ENCODE data around the gene HMGA1. TPM values are rescaled to one million over a fixed set of nuclear protein-coding genes. Genes with fewer than 3 reads are reported as not detected.

The HMGA1 gene
- total and polyA plus RNA-seq, 10 of the 15 experiments (the other 5 are each of a cell fraction or from before 2014, with no cell fraction given) = 13.4 to 885 (median 508) TPM

DNA sequence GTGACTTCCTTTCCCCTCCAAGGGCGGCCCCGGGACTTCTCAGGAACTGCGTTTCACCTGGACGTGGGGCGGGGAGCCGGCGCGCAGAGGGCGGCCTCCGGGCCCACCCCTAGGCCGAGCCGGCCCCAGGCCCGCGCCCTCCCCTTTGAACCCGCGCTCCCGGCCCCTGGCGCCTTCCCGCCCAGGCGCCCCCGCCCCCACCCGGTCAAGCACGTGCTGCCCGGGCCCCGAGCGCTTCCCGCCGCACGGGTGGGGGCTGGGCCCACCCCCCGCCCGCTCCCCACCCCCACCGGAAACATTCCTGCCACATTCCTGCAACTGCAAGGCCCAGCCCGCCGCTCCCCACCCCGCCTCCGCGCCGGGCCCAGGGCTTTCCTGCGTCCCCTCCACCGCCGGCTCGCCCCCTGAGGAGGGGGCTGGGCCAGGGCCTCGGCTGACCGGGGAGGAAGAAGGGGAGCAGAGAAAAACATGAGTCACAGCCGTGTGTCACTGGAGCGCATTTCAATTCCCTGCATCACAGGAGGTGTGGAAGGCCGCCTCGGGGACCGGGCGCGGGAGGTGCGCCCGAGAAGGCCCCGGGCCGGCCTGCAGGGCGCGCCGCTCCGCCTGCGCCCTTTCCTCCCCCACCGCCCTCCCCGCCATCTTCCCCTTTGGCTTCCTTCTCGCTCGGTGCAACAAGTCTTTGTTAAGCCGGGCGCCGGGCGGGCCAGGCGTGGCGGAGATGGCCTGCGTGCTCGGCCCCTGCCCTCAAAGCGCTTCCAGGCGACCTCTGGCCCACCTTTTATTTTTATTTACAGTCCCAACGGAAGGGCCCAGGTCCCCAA, 1.2 kb upstream of the HMGA1 start (continued):
- TF ChIP-seq, protein P1, sequence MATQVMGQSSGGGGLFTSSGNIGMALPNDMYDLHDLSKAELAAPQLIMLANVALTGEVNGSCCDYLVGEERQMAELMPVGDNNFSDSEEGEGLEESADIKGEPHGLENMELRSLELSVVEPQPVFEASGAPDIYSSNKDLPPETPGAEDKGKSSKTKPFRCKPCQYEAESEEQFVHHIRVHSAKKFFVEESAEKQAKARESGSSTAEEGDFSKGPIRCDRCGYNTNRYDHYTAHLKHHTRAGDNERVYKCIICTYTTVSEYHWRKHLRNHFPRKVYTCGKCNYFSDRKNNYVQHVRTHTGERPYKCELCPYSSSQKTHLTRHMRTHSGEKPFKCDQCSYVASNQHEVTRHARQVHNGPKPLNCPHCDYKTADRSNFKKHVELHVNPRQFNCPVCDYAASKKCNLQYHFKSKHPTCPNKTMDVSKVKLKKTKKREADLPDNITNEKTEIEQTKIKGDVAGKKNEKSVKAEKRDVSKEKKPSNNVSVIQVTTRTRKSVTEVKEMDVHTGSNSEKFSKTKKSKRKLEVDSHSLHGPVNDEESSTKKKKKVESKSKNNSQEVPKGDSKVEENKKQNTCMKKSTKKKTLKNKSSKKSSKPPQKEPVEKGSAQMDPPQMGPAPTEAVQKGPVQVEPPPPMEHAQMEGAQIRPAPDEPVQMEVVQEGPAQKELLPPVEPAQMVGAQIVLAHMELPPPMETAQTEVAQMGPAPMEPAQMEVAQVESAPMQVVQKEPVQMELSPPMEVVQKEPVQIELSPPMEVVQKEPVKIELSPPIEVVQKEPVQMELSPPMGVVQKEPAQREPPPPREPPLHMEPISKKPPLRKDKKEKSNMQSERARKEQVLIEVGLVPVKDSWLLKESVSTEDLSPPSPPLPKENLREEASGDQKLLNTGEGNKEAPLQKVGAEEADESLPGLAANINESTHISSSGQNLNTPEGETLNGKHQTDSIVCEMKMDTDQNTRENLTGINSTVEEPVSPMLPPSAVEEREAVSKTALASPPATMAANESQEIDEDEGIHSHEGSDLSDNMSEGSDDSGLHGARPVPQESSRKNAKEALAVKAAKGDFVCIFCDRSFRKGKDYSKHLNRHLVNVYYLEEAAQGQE (IDR thresholded peaks at IDR 0.05; ENCODE audit: low read depth, low read length) = no peak
- TF ChIP-seq YY1 (IDR thresholded peaks at IDR 0.05; ENCODE audit: low read depth, low read length) (peak; percentile 88), ZNF217 (IDR thresholded peaks at IDR 0.05) (no peak), SREBF1 (IDR thresholded peaks at IDR 0.05; ENCODE audit: low read length) (no peak), RBBP5 (conservative IDR thresholded peaks at IDR 0.05) (no peak), EED (IDR thresholded peaks at IDR 0.05; ENCODE audit: low read depth) (no peak; the same call in 1 of the 2 replicates), SRF (IDR thresholded peaks at IDR 0.05; ENCODE audit: low read depth in 2 of 2, low read length in 2 of 2) (no peak), FOS (IDR thresholded peaks at IDR 0.05; ENCODE audit: borderline replicate concordance, extremely low read depth, insufficient read length) (no peak), SUPT20H (IDR thresholded peaks at IDR 0.05; ENCODE audit: borderline replicate concordance, control insufficient read depth, low read depth, low read length) (no peak), HCFC1 (IDR thresholded peaks at IDR 0.05; ENCODE audit: low read length) (no peak), KLF5 (IDR thresholded peaks at IDR 0.05; ENCODE audit: partially characterized antibody) (no peak), BACH1 (IDR thresholded peaks at IDR 0.05; ENCODE audit: borderline replicate concordance) (peak; percentile 87), CBFB (IDR thresholded peaks at IDR 0.05; ENCODE audit: low read depth) (no peak), ZNF24 (IDR thresholded peaks at IDR 0.05) (no peak), IKZF1 (conservative IDR thresholded peaks at IDR 0.05) (no peak), EGR1 (IDR thresholded peaks at IDR 0.05; ENCODE audit: borderline replicate concordance in 1 of 2, low read depth in 2 of 2, low read length in 2 of 2) (peak in 1 of 2 experiments; percentile 25; a peak in 1 of 3 replicates)
- TF ChIP-seq, protein P2, sequence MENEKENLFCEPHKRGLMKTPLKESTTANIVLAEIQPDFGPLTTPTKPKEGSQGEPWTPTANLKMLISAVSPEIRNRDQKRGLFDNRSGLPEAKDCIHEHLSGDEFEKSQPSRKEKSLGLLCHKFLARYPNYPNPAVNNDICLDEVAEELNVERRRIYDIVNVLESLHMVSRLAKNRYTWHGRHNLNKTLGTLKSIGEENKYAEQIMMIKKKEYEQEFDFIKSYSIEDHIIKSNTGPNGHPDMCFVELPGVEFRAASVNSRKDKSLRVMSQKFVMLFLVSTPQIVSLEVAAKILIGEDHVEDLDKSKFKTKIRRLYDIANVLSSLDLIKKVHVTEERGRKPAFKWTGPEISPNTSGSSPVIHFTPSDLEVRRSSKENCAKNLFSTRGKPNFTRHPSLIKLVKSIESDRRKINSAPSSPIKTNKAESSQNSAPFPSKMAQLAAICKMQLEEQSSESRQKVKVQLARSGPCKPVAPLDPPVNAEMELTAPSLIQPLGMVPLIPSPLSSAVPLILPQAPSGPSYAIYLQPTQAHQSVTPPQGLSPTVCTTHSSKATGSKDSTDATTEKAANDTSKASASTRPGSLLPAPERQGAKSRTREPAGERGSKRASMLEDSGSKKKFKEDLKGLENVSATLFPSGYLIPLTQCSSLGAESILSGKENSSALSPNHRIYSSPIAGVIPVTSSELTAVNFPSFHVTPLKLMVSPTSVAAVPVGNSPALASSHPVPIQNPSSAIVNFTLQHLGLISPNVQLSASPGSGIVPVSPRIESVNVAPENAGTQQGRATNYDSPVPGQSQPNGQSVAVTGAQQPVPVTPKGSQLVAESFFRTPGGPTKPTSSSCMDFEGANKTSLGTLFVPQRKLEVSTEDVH (IDR thresholded peaks at IDR 0.05; ENCODE audit: low read depth, partially characterized antibody) = no peak
- TF ChIP-seq, protein P3, sequence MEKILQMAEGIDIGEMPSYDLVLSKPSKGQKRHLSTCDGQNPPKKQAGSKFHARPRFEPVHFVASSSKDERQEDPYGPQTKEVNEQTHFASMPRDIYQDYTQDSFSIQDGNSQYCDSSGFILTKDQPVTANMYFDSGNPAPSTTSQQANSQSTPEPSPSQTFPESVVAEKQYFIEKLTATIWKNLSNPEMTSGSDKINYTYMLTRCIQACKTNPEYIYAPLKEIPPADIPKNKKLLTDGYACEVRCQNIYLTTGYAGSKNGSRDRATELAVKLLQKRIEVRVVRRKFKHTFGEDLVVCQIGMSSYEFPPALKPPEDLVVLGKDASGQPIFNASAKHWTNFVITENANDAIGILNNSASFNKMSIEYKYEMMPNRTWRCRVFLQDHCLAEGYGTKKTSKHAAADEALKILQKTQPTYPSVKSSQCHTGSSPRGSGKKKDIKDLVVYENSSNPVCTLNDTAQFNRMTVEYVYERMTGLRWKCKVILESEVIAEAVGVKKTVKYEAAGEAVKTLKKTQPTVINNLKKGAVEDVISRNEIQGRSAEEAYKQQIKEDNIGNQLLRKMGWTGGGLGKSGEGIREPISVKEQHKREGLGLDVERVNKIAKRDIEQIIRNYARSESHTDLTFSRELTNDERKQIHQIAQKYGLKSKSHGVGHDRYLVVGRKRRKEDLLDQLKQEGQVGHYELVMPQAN (conservative IDR thresholded peaks at IDR 0.05) = no peak
- TF ChIP-seq, protein P4, sequence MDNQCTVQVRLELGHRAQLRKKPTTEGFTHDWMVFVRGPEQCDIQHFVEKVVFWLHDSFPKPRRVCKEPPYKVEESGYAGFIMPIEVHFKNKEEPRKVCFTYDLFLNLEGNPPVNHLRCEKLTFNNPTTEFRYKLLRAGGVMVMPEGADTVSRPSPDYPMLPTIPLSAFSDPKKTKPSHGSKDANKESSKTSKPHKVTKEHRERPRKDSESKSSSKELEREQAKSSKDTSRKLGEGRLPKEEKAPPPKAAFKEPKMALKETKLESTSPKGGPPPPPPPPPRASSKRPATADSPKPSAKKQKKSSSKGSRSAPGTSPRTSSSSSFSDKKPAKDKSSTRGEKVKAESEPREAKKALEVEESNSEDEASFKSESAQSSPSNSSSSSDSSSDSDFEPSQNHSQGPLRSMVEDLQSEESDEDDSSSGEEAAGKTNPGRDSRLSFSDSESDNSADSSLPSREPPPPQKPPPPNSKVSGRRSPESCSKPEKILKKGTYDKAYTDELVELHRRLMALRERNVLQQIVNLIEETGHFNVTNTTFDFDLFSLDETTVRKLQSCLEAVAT (IDR thresholded peaks at IDR 0.05) = no peak
- TF ChIP-seq, protein P5, sequence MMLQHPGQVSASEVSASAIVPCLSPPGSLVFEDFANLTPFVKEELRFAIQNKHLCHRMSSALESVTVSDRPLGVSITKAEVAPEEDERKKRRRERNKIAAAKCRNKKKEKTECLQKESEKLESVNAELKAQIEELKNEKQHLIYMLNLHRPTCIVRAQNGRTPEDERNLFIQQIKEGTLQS (IDR thresholded peaks at IDR 0.05; ENCODE audit: borderline replicate concordance, extremely low read depth, low read depth, low read length) = no peak

Data from GM12878 (cell line).